ENCODE results near the gene FLVCR1. TPM values are rescaled to one million over a fixed set of nuclear protein-coding genes. Genes with fewer than 3 reads are reported as not detected.
"Not testable (repeated sequence)": the region's sequence is repeated elsewhere in the genome, so short reads cannot be mapped to it uniquely, and the experiment has no call there.

FLVCR1 gene
- total RNA-seq, 1 experiment from 2014 or later: 67.9 TPM

GRCh38 chr1:212827831-212828278 is 30.2 kb upstream of the FLVCR1 start:
- ChIA-PET CTCF (interaction anchor here (1.2 kb wide), 1 partner anchor 13 kb away, joined by 5 read pairs; no protein-coding TSS in a partner anchor), POLR2A (interaction anchor here (0.9 kb wide), 1 partner anchor 30 kb away, joined by 3 read pairs; the partner anchor contains the start of gene FLVCR1)
- no peak for DNase-seq (ENCODE audit: low spot score)
- Mint-ChIP-seq H3K27me3 (ENCODE audit: low read depth) (peaks cover 10% of the 10 kb centered on the region), H3K36me3 (peaks cover 27% of the 10 kb centered on the region), H3K9me3 (peaks cover 33% of the 10 kb centered on the region), H3K4me1 (0 out of 2 replicates have a peak, but pooled peaks cover 2% of the 10 kb centered on the region), H3K27ac (no peak overlapping the region), H3K4me3 (no peak overlapping the region)
- no peak for ATAC-seq
- TF ChIP-seq ZNF138 (CRISPR knock-in tag; conservative IDR thresholded peaks at IDR 0.05) (no peak), AR (CRISPR knock-in tag; IDR thresholded peaks at IDR 0.05) (no peak), NFYB (CRISPR knock-in tag; conservative IDR thresholded peaks at IDR 0.05; ENCODE audit: low read depth) (no peak), ZNF532 (CRISPR knock-in tag; IDR thresholded peaks at IDR 0.05; ENCODE audit: borderline replicate concordance) (no peak), STAT6 (CRISPR knock-in tag; conservative IDR thresholded peaks at IDR 0.05; ENCODE audit: low read depth) (no peak), ZNF671 (CRISPR knock-in tag; IDR thresholded peaks at IDR 0.05) (no peak), CREB1 (CRISPR knock-in tag; IDR thresholded peaks at IDR 0.05) (no peak), ZNF423 (CRISPR knock-in tag; IDR thresholded peaks at IDR 0.05) (no peak), ATF3 (CRISPR knock-in tag; conservative IDR thresholded peaks at IDR 0.05) (no peak)

GRCh38 chr1:212828395-212828794 is 29.7 kb upstream of the FLVCR1 start:
- peaks cover 27% of the 10 kb centered on the region for H3K36me3 Mint-ChIP-seq
- CTCF ChIA-PET: no interaction called here
- no peak for TF ChIP-seq ATF6 (CRISPR knock-in tag; IDR thresholded peaks at IDR 0.05)
- H3K4me3 Mint-ChIP-seq: no peak overlapping the region
- H3K27ac Mint-ChIP-seq: no peak overlapping the region
- POLR2A ChIA-PET: interaction anchor here (0.9 kb wide), 1 partner anchor 29 kb away, joined by 3 read pairs; the partner anchor contains the start of gene FLVCR1
- peaks cover 10% of the 10 kb centered on the region for H3K27me3 Mint-ChIP-seq (ENCODE audit: low read depth)
- 0 out of 2 replicates have a peak, but pooled peaks cover 2% of the 10 kb centered on the region for H3K4me1 Mint-ChIP-seq
- no peak for DNase-seq (ENCODE audit: low spot score)
- no peak for ATAC-seq
- H3K9me3 Mint-ChIP-seq: peaks cover 33% of the 10 kb centered on the region

- CTCF ChIA-PET: interaction anchor here (0.7 to 1.7 kb wide), 3 partner anchors 14 to 376 kb away, joined by 3 to 9 read pairs (median 4); no protein-coding TSS in a partner anchor
- H3K36me3 Mint-ChIP-seq; ATAC-seq; H3K27me3 Mint-ChIP-seq (ENCODE audit: low read depth); H3K4me1 Mint-ChIP-seq; H3K4me3 Mint-ChIP-seq; H3K9me3 Mint-ChIP-seq; DNase-seq (ENCODE audit: low spot score); POLR2A ChIA-PET; H3K27ac Mint-ChIP-seq: not testable (repeated sequence)
Measured at GRCh38 chr1:212833211-212834207, 24.6 kb upstream of the FLVCR1 start.
